GM19240 (cell line): ENCODE results near the gene OST4.
"Not testable (repeated sequence)": the region's sequence is repeated elsewhere in the genome, so short reads cannot be mapped to it uniquely, and the experiment has no call there.

Experiments used
- DNase-seq: peaks from one replicate; pipeline ENCODE4 v3.0.0; 2011; ENCODE audit warnings: low spot score; ENCODE audit not compliant: insufficient read length

The OST4 gene

DNA sequence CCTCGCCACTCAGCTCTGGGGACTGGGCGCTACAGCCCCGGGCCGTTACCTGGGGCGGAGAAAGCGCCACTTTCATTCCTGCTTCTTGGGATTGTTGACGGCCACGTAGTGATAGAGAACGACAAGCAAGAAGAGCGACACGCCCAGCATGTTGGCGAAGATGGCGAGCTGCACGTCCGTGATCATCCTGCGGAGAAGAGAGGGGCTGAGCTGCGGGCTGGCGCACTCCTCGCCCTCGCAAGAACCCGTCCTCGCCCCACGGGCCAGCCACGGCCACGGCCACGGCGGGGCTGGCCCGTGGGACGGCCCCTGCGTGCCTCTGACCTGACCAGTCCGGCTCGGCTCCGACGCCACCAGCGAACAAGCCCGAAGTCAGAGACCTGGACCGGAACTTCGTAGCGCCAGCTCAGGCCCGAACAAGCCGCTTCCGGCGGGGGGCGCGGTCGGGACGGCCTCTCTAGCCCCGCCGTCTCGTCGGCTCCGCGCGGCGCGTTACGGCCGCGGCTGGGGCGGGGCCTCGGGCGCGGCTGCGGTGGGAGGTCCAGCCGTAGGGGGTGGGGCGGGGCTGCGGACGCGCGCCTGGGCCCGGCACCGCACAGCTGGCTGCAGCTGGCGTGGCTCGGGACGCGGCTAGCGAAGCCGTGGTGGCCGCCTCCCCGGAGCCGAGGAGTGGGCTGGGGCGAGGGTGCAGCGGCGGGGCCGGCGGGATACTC is at the start of gene OST4:
Gene OST4 (minus strand): TSS at position 378 of the 713 bp plus-strand sequence.
- DNase-seq = peak; percentile 86

DNA sequence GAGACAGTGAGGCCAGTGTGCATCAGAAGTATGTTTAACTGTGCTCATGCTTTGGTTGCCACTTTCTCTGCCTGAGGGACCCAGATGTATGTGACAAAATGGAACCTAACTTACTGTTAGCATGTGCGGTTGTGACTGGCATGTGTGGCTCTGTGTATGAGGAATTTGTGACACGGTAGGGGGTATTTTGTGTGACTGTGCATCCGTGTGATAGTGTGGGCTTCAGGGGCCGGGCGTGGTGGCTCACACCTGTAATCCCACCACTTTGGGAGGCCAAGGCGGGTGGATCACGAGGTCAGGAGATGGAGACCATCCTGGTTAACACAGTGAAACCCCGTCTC is 47.8 kb upstream of the OST4 start:
- not testable (repeated sequence) for DNase-seq

DNA sequence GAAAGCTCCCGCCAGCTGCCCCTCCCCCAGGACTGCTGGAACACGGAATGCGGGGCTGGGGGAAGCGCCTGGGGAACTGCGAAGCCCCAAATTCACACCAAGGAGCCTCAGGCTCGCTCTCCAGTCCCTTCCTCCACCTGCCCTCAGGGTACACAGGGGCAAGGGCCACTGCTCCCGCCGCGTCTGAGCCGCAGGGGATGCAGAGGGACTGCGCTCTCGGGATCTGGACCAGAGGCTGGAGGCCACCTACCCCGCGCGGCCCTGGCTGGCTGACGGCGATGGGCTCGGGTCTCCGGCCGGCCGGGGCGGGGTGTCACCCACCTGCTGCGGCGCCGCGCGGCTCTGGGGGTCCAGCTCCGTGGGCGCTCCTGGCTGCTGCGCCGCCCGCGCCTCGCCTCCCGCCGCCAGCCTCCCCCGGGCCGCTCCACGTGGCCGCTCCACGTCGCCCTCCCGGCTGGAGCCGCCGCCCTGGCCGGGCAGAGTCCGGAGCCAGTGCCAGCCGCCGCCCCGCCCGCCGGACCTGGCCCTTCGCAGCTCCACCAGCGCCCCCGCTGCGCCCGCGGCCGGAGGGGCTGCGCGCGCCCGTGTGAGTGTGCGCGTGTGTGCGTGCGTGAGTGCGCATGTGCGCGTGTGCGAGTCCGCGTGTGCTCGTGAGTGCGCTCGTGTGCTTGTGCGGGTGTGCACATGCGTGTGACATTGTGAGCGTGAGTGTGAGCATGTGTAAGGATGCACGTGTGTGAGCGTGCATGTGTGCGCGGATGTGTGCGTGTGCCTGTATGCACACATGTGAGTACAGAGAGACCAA is 47.3 kb upstream of the OST4 start, which contains the start of gene CGREF1:
Gene CGREF1 (minus strand): TSS at position 604 of the 805 bp plus-strand sequence. CDS start 14,762 bp downstream, outside the sequence.
- no peak for DNase-seq

DNA sequence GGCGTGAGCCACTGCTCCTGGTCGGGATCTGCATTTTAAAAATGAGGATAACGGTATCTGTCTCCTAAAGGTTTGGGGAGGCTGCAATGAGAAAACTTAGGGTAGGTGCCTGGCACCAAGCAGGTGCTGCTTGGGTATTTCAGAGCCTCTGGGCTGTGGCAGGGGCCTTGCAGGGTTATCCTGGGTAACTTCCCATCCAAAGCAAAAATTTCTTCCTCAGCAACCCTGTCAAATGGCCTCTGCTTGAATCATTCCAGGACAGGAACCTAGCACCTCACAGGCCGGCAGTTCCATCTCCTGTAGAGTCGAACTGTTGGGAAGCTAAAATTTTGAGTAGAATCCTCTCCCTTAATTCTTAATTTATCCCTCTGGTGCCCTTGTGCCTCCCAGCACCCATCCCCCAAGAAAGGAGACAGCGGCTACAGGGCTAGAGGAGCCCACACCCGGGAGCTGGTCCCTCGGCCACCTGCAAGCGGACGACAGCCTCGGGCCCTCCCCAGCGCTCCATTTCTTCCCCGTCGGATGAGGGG is 46.6 kb upstream of the OST4 start:
- no peak for DNase-seq

DNA sequence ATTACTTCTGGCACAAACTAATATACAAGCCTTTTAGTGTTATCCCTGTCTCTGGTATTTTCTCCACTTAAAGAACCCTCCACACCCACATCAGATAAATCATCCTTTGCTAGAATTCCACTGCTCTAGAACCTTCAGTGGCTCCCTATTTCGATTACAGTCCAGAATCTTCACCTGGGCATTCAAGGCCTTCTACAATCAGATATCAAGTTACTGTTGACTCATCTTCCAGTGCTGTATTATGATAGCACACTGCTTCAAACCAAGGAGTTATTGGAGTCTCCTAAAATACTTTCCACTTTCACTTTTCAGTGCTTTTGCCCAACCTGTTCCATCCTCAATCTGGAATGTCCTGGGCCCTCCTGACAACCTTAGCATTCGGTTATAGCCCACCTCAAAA is 44.1 kb upstream of the OST4 start:
- no peak for DNase-seq

DNA sequence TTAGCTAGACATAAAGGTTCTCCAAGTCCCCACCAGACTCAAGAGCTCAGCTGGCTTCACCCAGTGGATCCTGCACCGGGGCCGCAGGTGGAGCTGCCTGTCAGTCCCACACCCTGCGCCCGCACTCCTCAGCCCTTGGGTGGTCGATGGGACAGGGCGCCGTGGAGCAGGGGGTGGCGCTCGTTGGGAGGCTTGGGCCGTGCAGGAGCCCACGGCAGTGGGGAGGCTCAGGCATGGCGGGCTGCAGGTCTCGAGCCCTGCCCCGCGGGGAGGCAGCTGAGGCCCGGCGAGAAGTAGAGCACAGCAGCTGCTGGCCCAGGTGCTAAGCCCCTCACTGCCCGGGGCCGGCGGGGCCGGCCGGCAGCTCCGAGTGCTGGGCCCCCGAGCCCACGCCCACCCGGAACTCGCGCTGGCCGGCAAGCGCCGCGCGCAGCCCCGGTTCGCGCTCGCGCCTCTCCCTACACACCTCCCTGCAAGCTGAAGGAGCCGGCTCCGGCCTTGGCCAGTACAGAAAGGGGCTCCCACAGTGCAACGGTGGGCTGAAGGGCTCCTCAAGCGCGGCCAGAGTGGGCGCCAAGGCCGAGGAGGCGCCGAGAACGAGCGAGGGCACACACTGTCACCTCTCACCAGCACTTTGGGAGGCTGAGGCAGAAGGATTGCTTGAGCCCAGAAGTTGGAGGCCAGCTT is 40.1 kb upstream of the OST4 start:
- not testable (repeated sequence) for DNase-seq

DNA sequence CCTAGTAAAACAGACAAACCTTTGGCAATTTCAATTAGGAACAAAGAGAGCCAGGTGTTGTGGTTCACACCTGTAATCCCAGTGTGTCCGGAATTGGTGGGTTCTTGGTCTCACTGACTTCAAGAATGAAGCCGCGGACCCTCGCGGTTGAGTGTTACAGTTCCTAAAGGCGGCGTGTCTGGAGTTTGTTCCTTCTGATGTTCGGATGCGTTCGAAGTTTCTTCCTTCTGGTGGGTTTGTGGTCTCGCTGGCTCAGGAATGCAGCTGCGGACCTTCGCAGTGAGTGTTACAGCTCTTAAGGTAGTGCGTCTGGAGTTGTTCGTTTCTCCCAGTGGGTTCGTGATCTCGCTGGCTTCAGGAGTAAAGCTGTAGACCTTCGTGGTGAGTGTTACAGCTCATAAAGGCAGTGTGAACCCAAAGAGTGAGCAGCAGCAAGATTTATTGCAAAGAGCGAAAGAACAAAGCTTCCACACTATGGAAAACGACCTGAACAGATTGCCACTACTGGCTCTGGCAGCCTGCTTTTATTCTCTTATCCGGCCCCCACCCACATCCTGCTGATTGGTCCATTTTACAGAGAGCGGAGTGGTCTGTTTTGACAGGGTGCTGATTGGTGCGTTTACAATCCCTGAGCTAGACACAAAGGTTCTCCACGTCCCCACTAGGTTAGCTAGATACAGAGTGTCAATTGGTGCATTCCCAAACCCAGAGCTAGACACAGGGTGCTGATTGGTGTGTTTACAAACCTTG is 39.3 kb upstream of the OST4 start:
- DNase-seq = not testable (repeated sequence)

DNA sequence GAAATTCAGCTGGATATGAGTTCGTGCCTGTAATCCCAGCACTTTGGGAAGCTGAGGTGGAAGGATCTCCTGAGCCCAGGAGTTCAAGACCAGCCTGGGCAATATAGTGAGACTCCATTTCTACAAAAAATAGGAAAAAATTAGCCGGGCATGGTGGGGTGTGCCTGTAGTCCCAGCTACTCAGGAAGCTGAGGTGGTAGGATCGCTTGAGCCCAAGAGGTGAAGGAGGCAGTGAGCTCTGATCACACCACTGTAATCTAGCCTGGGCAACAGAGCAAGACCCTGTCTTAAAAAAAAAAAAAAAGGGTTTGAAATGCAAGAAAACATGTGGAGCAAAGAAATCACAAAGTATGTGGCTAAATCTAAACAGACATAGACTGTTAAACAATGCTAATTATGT is 37.6 kb upstream of the OST4 start:
- no peak for DNase-seq

DNA sequence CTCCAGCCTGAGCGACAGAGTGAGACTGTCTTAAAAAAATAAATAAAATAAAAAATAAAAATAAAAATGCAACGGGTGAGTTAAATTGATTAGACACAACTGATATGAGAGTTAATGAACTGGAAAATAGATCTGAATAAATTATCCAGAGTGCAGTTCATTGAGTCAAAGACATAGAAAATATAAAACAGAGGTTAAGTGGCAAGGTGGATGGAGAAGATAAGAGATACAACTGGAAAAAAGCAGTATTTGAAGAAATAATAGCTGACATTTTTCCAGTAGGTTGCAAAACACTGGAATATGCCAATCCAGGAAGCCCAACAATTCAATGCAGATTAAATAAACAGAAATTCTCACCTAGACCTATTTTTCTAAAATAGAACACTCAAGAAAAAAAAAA is 36.8 kb upstream of the OST4 start:
- DNase-seq = no peak

DNA sequence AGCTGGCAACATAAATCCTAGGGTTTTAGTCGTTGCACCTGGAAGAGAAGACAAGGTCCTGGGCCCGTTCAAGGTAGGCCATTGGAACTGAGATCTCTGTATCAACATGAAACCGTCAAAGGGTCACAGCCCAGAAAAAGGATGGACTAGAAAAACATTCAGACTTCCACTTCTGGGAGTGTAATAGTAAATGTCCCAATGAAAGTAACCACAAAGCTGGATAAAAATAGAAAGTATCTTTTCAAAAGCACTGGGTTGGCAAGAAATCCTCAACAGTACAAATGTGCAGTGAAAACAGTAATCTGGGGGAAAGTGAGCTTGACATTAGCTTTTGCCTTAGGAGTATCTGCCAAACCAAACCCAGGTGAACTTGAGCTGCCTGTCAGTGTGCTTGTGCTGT is 34.5 kb upstream of the OST4 start:
- DNase-seq = no peak

DNA sequence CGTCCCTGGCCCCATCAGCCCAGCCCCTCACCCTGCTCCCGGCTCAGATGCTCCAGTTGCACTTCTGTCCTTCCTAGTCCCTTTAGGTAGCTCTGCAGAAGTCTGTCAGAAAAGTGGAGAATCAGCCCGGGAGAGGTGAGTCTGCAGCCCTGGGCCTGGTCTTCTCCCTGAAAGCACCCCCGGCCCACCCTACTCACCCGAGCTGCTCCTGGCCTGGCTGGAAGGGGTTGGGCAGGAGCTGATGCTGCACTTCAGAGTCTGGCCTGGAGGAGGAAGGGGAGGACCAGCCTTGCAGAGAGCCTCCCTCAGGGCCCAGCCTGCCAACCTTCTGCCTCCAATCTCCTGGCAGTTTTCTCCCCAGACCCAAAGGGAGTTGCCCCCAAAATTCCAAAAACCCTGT is 30.9 kb upstream of the OST4 start:
- no peak for DNase-seq

DNA sequence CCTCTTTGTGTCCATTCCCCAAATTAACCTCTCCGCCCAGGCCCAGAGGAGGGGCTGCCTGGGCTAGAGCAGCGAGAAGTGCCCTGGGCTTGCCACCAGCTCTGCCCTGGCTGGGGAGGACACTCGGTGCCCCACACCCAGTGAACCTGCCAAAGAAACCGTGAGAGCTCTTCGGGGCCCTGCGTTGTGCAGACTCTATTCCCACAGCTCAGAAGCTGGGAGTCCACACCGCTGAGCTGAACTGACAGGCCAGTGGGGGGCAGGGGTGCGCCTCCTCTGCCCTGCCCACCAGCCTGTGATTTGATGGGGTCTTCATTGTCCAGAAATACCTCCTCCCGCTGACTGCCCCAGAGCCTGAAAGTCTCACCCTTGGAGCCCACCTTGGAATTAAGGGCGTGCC is 28.6 kb upstream of the OST4 start:
- no peak for DNase-seq

DNA sequence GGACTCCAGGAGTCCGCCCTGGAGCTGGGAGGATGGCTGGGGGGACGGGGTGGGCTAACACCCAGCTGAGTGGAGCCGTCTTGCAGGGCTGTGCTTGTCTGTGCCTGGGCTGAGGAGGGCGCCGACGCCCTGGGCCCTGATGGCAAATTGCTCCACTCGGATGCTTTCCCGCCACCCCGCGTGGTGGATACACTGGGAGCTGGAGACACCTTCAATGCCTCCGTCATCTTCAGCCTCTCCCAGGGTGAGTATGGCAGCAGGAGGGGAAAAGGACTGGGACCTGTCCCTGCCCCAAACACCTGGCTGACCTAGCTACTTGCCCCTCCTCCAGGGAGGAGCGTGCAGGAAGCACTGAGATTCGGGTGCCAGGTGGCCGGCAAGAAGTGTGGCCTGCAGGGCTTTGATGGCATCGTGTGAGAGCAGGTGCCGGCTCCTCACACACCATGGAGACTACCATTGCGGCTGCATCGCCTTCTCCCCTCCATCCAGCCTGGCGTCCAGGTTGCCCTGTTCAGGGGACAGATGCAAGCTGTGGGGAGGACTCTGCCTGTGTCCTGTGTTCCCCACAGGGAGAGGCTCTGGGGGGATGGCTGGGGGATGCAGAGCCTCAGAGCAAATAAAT is 28.0 kb upstream of the OST4 start:
- DNase-seq = no peak

DNA sequence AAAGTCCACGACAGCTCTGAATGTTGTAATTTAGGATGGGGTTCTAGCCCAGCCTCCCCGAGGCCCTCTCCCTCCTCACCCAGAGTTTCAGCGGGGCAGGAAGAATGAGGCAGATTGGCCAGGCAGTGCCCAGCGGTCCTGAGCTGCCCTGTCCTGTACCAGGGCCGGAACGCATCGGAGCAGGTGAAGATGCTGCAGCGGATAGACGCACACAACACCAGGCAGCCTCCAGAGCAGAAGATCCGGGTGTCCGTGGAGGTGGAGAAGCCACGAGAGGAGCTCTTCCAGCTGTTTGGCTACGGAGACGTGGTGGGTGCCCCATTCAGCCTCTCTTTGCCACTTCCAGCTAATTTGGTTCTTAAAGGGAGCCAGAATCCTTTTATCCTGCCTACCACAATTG is 25.9 kb upstream of the OST4 start:
- no peak for DNase-seq

DNA sequence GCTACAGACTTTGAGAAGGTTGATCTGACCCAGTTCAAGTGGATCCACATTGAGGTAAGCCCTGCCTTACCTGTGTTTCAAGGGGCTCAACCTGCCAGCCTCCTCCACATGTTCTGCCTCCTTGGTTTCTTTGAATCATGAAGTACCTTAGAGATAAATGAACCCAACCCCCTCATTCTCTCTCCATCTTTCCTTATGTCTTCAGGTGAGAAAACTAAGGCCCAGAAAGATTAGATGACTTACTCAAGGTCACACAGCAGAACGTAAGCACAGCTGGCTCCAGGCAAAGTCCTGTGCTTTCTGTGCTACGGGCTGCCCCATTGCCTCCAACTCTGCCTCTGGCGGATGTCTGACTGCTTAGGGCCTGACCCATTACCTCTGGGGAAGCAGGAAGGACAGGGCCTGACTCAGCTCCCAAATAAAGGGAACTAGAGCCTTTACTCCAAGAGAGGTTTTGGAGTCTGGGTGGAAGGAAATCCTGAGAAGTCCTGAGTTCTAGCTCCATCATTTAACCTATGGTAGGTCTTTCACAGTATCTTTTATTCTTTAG is 25.4 kb upstream of the OST4 start:
- DNase-seq = no peak

DNA sequence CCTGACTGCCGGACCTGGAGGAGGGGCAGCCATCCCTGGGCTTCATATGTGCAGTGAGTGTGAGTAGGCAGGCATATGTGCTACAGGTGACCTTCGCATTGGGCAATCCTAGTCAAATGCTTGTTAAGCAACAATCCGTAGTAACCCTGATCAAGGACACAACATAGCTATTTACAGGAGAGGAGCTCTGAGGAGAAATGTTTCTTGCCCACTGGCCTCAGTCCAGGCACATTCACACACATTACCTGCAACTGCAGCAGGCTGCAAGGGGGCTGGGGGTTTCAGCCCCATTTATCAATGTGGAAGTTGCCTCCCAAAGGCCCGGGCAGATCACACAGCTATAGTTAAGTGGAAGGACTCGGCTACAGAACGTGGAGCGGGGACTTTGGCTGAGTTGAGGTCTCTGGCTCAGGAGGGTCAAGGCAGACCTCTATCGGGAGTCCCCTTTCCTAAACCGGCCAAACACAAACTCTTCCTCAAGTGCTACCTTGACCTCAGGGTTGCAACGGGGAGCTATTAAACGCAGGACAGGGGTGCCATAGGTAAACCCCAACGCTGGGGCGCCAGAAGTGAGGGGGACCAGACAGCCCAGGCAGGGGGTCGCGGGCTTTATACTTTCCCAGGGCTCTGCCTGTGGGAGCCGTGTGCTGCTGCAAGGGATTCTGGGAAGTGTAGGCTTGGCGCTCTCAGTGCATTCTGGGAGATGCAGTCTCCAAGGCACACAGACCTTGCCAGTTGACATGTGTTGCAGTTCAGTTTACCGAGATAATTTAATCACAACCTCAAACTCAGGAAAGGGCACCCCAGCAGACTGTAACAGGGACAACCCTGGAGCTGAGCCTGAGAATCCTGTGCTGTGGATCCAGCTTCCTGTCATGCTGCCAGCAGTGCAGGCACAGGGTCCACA is 24.5 kb upstream of the OST4 start:
- DNase-seq = peak; percentile 91

DNA sequence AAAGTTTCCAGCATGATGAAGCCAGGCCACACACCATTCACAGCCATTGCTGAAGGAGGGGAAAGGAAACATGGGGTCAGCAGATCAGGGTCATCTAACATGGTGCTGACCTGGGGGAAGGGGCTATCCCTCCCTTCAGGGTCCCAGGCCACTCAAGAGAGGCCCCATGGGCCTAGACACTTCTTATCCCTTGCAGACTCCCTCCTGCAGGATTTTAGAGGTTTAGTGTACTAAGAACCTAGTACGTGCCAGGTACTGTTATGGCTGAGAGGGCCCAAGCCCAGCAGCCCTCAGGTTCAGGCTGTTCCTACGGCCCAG is 23.9 kb upstream of the OST4 start:
- DNase-seq = no peak

DNA sequence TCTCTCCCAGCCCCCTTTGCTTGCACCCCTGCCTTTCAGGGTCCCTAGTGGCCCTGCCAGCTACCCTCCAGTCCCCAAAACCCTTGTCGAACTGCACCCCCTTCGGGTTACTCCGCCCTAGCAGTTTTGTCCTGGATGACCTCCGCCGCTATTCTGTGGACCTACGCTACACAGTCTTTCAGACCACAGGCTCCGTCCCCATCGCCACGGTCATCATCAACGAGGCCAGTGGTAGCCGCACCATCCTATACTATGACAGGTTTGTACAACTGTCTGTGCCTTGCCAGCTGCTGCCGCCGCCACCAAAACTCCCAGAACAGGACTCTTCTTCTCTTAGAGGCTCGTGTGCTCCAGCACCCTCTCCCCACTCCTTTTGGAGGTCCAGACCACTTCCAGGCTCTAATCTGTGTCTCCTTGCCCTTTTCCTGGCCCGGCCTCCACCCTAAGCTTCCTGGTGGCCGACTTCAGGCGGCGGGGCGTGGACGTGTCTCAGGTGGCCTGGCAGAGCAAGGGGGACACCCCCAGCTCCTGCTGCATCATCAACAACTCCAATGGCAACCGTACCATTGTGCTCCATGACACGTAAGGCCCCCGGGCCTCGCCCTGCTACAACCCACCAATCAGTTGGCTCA is 23.0 kb upstream of the OST4 start:
- DNase-seq = no peak
